ENCODE measurements around the gene H1-8. TPM values are rescaled to one million over a fixed set of nuclear protein-coding genes. Genes with fewer than 3 reads are reported as not detected.

The H1-8 gene
- total RNA-seq, 1 experiment from 2014 or later, result not detected

- DNase-seq, result no peak
- no peaks in the 10 kb centered on the region for H3K4me1 ChIP-seq (ENCODE audit: insufficient read depth, low read length)
- WGBS (ENCODE audit: extremely low coverage, insufficient read length, low lambda C conversion rate), result no CpG with 5 or more reads among the region's 9 CpGs
- Mint-ChIP-seq H3K27me3 (ENCODE audit: low read depth) (no peaks in the 10 kb centered on the region), H3K36me3 (ENCODE audit: insufficient read depth in 1 of 3, low read depth in 3 of 3) (peaks cover 0 to 7% (median 2%) of the 10 kb centered on the region in 3 experiments; a peak in 4 of 7 replicates), H3K4me1 (no peaks in the 10 kb centered on the region; a peak in 1 of 4 replicates), H3K4me3 (no peak overlapping the region), H3K9me3 (no peaks in the 10 kb centered on the region), H3K27ac (no peak overlapping the region)
- no peak overlapping the region for H4K8ac ChIP-seq (replicated peaks; ENCODE audit: insufficient read length, low read depth, low read length)
- H2AFZ ChIP-seq (ENCODE audit: low read length), result no peak overlapping the region
- no peak overlapping the region for H4K5ac ChIP-seq (ENCODE audit: insufficient read length, low read depth, low read length)
- TF ChIP-seq CTCF (conservative IDR thresholded peaks at IDR 0.05), result no peak
- no peak overlapping the region for H3K23ac ChIP-seq (ENCODE audit: insufficient read length, low read depth, low read length)
- H4K20me1 ChIP-seq (ENCODE audit: control insufficient read depth, insufficient read depth, insufficient read length), result no peaks in the 10 kb centered on the region
- H3K23me2 ChIP-seq (ENCODE audit: insufficient read length, low read depth, low read length, poor library complexity, severe bottlenecking), result no peaks in the 10 kb centered on the region
- H3K14ac ChIP-seq (ENCODE audit: insufficient read depth, low read length), result no peak overlapping the region
- no peak overlapping the region for H4K91ac ChIP-seq (ENCODE audit: insufficient read length, low read depth, low read length)
- no peak overlapping the region for H2AK5ac ChIP-seq (ENCODE audit: insufficient read length, low read length)
- H3K79me2 ChIP-seq (ENCODE audit: insufficient read depth, low read length), result no peaks in the 10 kb centered on the region
- H3K56ac ChIP-seq (ENCODE audit: insufficient read length, low read depth, low read length), result no peak overlapping the region
- no peak overlapping the region for H3T11ph ChIP-seq (ENCODE audit: low read length)
- H3K27ac ChIP-seq (ENCODE audit: insufficient read length, low read depth, low read length), result no peak overlapping the region
- no peak overlapping the region for H2BK12ac ChIP-seq (ENCODE audit: insufficient read length, low read depth, low read length)
- no peak overlapping the region for H3K4me2 ChIP-seq (ENCODE audit: insufficient read depth, insufficient read length, low read length)
- H3K27me3 ChIP-seq (ENCODE audit: insufficient read depth, low read length), result no peaks in the 10 kb centered on the region
- no peak overlapping the region for H2BK120ac ChIP-seq (ENCODE audit: low read depth, low read length, poor library complexity, severe bottlenecking)
- no peak overlapping the region for H3K18ac ChIP-seq (ENCODE audit: insufficient read length, low read depth, low read length)
- no peak overlapping the region for H2BK15ac ChIP-seq (ENCODE audit: low read depth, low read length)
- H3K9me3 ChIP-seq (ENCODE audit: control insufficient read depth, low read depth, low read length), result no peaks in the 10 kb centered on the region
- no peaks in the 10 kb centered on the region for H3K79me1 ChIP-seq (ENCODE audit: insufficient read depth, low read depth, low read length, poor library complexity, severe bottlenecking)
- H2BK5ac ChIP-seq (ENCODE audit: insufficient read length, low read length), result no peak overlapping the region
- H3K4ac ChIP-seq (ENCODE audit: low read depth, low read length), result no peak overlapping the region
- H2BK20ac ChIP-seq (ENCODE audit: low read depth, low read length, poor library complexity, severe bottlenecking), result no peak overlapping the region
- H3K9ac ChIP-seq (ENCODE audit: extremely low read depth, insufficient read length, low read length), result no peak overlapping the region
These were observed 40.3 kb downstream of the H1-8 start for GRCh38 chr3:129583289-129583688.

Measured in H9 (cell line).